Sigmoid colon (tissue), 7 donors: ENCODE results near the gene COX7A2L. TPM values are rescaled to one million over a fixed set of nuclear protein-coding genes. Genes with fewer than 3 reads are reported as not detected.

ENCODE experiments used
- DNase-seq: peaks from one replicate; pipeline ENCODE4 v3.0.0-alpha.2; 2019
- H3K27ac ChIP-seq, 4 donors: fragments of 200-600 bp; sonication (generic); one replicate each; pipeline ENCODE4 v1.5.1; 2016 to 2019; ENCODE audit warnings: mild to moderate bottlenecking in 1 of 4
- H3K27me3 ChIP-seq, 3 donors: fragments of 200-600 bp; sonication (generic); one replicate each; pipeline ENCODE4 v1.5.1; 2019; ENCODE audit warnings: mild to moderate bottlenecking in 1 of 3
- H3K36me3 ChIP-seq, 4 donors: fragments of 200-600 bp; sonication (generic); one replicate each; pipeline ENCODE4 v1.5.1; 2016 to 2019
- H3K4me1 ChIP-seq, 4 donors: fragments of 200-600 bp; sonication (generic); one replicate each; pipeline ENCODE4 v1.5.1; 2017 to 2019
- H3K4me3 ChIP-seq, 4 donors: fragments of 200-600 bp; sonication (generic); one replicate each; pipeline ENCODE4 v1.5.1; 2017 to 2019; ENCODE audit warnings: mild to moderate bottlenecking in 2 of 4, moderate library complexity in 1 of 4
- H3K9me3 ChIP-seq, 4 donors: fragments of 200-600 bp in 3 of 4; sonication (generic) in 3 of 4; one replicate each; pipeline versions ENCODE4 v1.5.1 to v1.6.1; 2013 to 2019
- EP300 ChIP-seq, 4 donors: sonication (generic); formaldehyde crosslinking; IDR thresholded peaks; one replicate each; pipeline ENCODE4 v1.6.1; 2017; ENCODE audit warnings: antibody characterized with exemption in 4 of 4
- POLR2A ChIP-seq, 2 donors: fragments of 450-650 bp; IDR thresholded peaks; one replicate each; pipeline ENCODE4 v1.6.1; 2016; ENCODE audit warnings: antibody characterized with exemption in 2 of 2, mild to moderate bottlenecking in 2 of 2, moderate library complexity in 2 of 2
- POLR2AphosphoS5 ChIP-seq, 4 donors: sonication (generic); formaldehyde crosslinking; IDR thresholded peaks; one replicate each; pipeline ENCODE4 v1.6.1; 2017; ENCODE audit warnings: antibody characterized with exemption in 4 of 4
- WGBS, 2 donors: extraction: QIAGEN DNeasy Blood & Tissue Kit; methylation state at CpG; one replicate each; pipeline ENCODE4 v1.1.7; 2013; 5-methylcytosine and 5-hydroxymethylcytosine counted together
- intact Hi-C: fragments of 100-400 bp; cut with DNase I; formaldehyde crosslinking; loops from one replicate; pipeline ENCODE4 v1.15.1; 2023
- polyA plus RNA-seq, 3 donors: library from polyadenylated mRNA; stranded (reverse); fragments of 200-250 nt; gene quantifications; one replicate each; pipeline ENCODE4 v1.2.3, GENCODE V29; 2013
- total RNA-seq, 4 donors: library from RNA; depleted of rRNA; stranded (reverse); fragments of >200 nt; gene quantifications; one replicate each; pipeline ENCODE4 v1.1.0, GENCODE V29; 2016
- TF ChIP-seq, protein P1 (sequence below), 4 experiments: fragments of 450-650 bp in 3 of 4; fragments of 200-600 bp in 1 of 4; IDR thresholded peaks; one replicate each; pipeline ENCODE4 v1.5.1; 2016 to 2019; ENCODE audit warnings: antibody characterized with exemption in 4 of 4, mild to moderate bottlenecking in 3 of 4, moderate library complexity in 2 of 4
- donor health status: healthy with polysubstance abuse.
- donor health status: Bipolar disorder and iron deficiency.
- donor health status: healthy.

Gene COX7A2L
- total and polyA plus RNA-seq, 7 donors, result 149 to 270 (median 193) TPM

GRCh38 chr2:42339191-42339912, 21.7 kb downstream of the COX7A2L start:
- H3K36me3 ChIP-seq, result peaks cover 0 to 26% (median 9%) of the 10 kb centered on the region in 4 donors
- 90% methylated on average over 21 of the region's 21 CpGs for WGBS, 2 donors
- H3K27me3 ChIP-seq, result no peaks in the 10 kb centered on the region
- intact Hi-C loops, result no loop called here
- no peaks in the 10 kb centered on the region for H3K9me3 ChIP-seq
- no peak for DNase-seq
- H3K27ac ChIP-seq, result no peak overlapping the region
- no peak for TF ChIP-seq EP300 (IDR thresholded peaks at IDR 0.05)
- TF ChIP-seq POLR2A (IDR thresholded peaks at IDR 0.05), result no peak
- no peak for TF ChIP-seq POLR2AphosphoS5 (IDR thresholded peaks at IDR 0.05)
- TF ChIP-seq, protein P1, sequence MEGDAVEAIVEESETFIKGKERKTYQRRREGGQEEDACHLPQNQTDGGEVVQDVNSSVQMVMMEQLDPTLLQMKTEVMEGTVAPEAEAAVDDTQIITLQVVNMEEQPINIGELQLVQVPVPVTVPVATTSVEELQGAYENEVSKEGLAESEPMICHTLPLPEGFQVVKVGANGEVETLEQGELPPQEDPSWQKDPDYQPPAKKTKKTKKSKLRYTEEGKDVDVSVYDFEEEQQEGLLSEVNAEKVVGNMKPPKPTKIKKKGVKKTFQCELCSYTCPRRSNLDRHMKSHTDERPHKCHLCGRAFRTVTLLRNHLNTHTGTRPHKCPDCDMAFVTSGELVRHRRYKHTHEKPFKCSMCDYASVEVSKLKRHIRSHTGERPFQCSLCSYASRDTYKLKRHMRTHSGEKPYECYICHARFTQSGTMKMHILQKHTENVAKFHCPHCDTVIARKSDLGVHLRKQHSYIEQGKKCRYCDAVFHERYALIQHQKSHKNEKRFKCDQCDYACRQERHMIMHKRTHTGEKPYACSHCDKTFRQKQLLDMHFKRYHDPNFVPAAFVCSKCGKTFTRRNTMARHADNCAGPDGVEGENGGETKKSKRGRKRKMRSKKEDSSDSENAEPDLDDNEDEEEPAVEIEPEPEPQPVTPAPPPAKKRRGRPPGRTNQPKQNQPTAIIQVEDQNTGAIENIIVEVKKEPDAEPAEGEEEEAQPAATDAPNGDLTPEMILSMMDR (IDR thresholded peaks at IDR 0.05), result no peak
- no peak overlapping the region for H3K4me3 ChIP-seq
- peaks cover 0 to 15% (median 14%) of the 10 kb centered on the region in 4 donors for H3K4me1 ChIP-seq

DNA sequence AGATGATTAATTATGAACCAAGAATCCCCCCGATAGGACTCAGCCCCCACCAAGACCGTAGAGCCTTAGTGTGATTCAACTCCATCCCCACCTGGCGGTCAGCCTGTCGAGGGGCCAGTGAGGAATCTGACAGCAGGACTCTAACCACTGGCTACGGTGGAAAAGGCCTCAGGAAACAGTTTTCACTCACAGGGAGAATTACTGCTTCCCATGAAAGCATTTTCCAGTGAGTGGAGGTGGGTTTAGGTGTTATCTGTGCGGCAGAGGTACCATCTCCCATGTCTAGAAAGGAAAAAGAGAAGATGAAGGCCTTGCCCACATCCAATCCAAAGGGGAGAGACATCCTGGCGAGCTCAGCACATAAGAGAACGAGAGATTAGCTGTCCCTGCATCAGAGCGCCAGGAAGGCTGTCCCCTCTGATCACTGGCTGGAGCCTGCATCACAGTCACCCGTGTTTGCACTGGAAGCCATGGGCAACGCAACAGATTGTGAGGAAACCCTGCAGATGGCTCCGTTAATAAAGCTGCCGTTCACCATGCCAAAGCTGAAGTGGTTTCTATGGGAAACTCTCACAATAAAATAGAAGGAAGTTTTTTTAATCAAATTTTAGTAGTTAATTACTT, 22.3 kb downstream of the COX7A2L start:
- peaks cover 0 to 15% (median 14%) of the 10 kb centered on the region in 4 donors for H3K4me1 ChIP-seq
- WGBS, 2 donors, result 93 to 94% methylated on average over 13 of the region's 13 CpGs
- DNase-seq, result no peak
- H3K27ac ChIP-seq, result no peak overlapping the region
- no peak overlapping the region for H3K4me3 ChIP-seq
- H3K27me3 ChIP-seq, result no peaks in the 10 kb centered on the region
- no peaks in the 10 kb centered on the region for H3K9me3 ChIP-seq
- TF ChIP-seq POLR2AphosphoS5 (IDR thresholded peaks at IDR 0.05) (no peak), POLR2A (IDR thresholded peaks at IDR 0.05) (no peak), EP300 (IDR thresholded peaks at IDR 0.05) (no peak)
- TF ChIP-seq, protein P1 (IDR thresholded peaks at IDR 0.05), result no peak
- H3K36me3 ChIP-seq, result peaks cover 0 to 29% (median 9%) of the 10 kb centered on the region in 4 donors
- intact Hi-C loops, result no loop called here

GRCh38 chr2:42337846-42338566, 23.0 kb downstream of the COX7A2L start:
- Histone ChIP-seq H3K27me3 (no peaks in the 10 kb centered on the region), H3K9me3 (no peaks in the 10 kb centered on the region), H3K4me1 (peaks cover 0 to 14% (median 13%) of the 10 kb centered on the region in 4 donors), H3K4me3 (no peak overlapping the region), H3K36me3 (peaks cover 0 to 36% (median 9%) of the 10 kb centered on the region in 4 donors), H3K27ac (no peak overlapping the region)
- DNase-seq, result no peak
- 96% methylated on average over 28 of the region's 28 CpGs for WGBS, 2 donors
- intact Hi-C loops, result no loop called here
- no peak for TF ChIP-seq POLR2AphosphoS5 (IDR thresholded peaks at IDR 0.05)
- TF ChIP-seq EP300 (IDR thresholded peaks at IDR 0.05), result no peak
- TF ChIP-seq, protein P1 (IDR thresholded peaks at IDR 0.05), result no peak
- TF ChIP-seq POLR2A (IDR thresholded peaks at IDR 0.05), result no peak

DNA sequence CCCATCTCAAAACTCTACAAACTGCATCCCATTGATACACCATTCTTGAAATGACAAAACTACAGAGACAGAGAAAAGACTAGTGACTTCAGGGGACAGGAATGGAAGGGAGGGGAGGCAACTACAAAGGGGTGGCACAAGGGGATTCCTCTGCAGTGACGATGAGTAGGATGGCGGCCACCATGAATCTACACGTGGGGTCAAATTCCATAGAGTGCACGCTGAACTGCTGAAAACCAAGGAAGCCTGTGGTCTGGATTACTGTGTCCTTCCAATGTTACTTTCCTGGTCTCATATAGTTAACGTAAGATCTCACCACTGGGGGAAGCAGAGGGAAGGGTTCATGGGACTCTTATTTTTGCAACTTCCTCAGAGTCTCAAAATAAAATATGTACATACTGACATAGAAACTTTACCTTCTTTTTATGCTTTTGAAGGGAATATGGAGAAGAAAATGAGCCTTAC, 23.6 kb downstream of the COX7A2L start:
- intact Hi-C loops, result no loop called here
- DNase-seq, result no peak
- no peaks in the 10 kb centered on the region for H3K27me3 ChIP-seq

More for the DNA sequence above, 23.6 kb downstream of the COX7A2L start:
- TF ChIP-seq POLR2A (IDR thresholded peaks at IDR 0.05) (no peak), EP300 (IDR thresholded peaks at IDR 0.05) (no peak), POLR2AphosphoS5 (IDR thresholded peaks at IDR 0.05) (no peak)
- TF ChIP-seq, protein P1 (IDR thresholded peaks at IDR 0.05), result no peak
- Histone ChIP-seq H3K27ac (no peak overlapping the region), H3K4me1 (peaks cover 0 to 8% (median 7%) of the 10 kb centered on the region in 4 donors), H3K9me3 (no peaks in the 10 kb centered on the region), H3K36me3 (peaks cover 0 to 42% (median 9%) of the 10 kb centered on the region in 4 donors), H3K4me3 (no peak overlapping the region)
- WGBS, 2 donors, result 95 to 96% methylated on average over 5 of the region's 5 CpGs
